CD4-positive, alpha-beta memory T cell (primary cell): ENCODE data around the gene ATP13A1. TPM values are rescaled to one million over a fixed set of nuclear protein-coding genes. Genes with fewer than 3 reads are reported as not detected.
A peak's percentile ranks its signal among the peaks of the same experiment; 100 is the strongest.
"Not testable (repeated sequence)": the region's sequence is repeated elsewhere in the genome, so short reads cannot be mapped to it uniquely, and the experiment has no call there.

Experiments
- CTCF ChIA-PET: fragments of 350-600 bp; sonication (Branson Sonifier 250); formaldehyde crosslinking; loops from one replicate; lab custom pipeline; 2021; ENCODE audit warnings: inconsistent platforms; ENCODE audit not compliant: partially characterized antibody; lab: Charles Lee
- POLR2A ChIA-PET: fragments of 350-600 bp; sonication (Branson Sonifier 250); formaldehyde crosslinking; loops from one replicate; lab custom pipeline; 2021; ENCODE audit not compliant: partially characterized antibody; lab: Charles Lee
- DNase-seq, 5 donors: peaks; one replicate each; pipeline versions ENCODE4 v3.0.0 to v3.0.0-alpha.2; 2020 to 2022; ENCODE audit warnings: mixed read lengths in 1 of 5
- H3K27ac ChIP-seq: one replicate; pipeline ENCODE4 v1.7.0; 2013; ENCODE audit warnings: low read depth, low read length
- H3K27me3 ChIP-seq: 2 replicates; pipeline ENCODE4 v1.7.0; 2013; ENCODE audit warnings: mild to moderate bottlenecking, low read length, moderate library complexity; ENCODE audit not compliant: insufficient read depth
- H3K36me3 ChIP-seq: 2 replicates; pipeline ENCODE4 v1.7.0; 2013; ENCODE audit warnings: mild to moderate bottlenecking, low read length, moderate library complexity; ENCODE audit not compliant: insufficient read depth
- H3K4me1 ChIP-seq: 2 replicates; pipeline ENCODE4 v1.7.0; 2013; ENCODE audit warnings: mild to moderate bottlenecking, low read length, moderate library complexity; ENCODE audit not compliant: insufficient read depth
- H3K4me3 ChIP-seq, 2 donors: one replicate each; pipeline ENCODE4 v1.7.0; 2013; ENCODE audit warnings: low read length in 2 of 2, mild to moderate bottlenecking in 1 of 2
- H3K9me3 ChIP-seq, 2 donors: one replicate each; pipeline ENCODE4 v1.7.0; 2013; ENCODE audit warnings: low read length in 2 of 2, control low read depth in 1 of 2; ENCODE audit not compliant: control insufficient read depth in 1 of 2
- H3K27ac Mint-ChIP-seq, 7 donors: one replicate each; pipeline ENCODE4 v1.8.0; 2020 to 2021; ENCODE audit warnings: mixed read lengths in 7 of 7, mild to moderate bottlenecking in 6 of 7, inconsistent platforms in 3 of 7, moderate library complexity in 3 of 7
- H3K27me3 Mint-ChIP-seq, 2 donors: one replicate each; pipeline ENCODE4 v1.8.0; 2020 to 2021; ENCODE audit warnings: mixed read lengths in 2 of 2
- H3K36me3 Mint-ChIP-seq, 2 donors: one replicate each; pipeline ENCODE4 v1.8.0; 2020 to 2021; ENCODE audit warnings: mixed read lengths in 2 of 2, inconsistent platforms in 1 of 2, mild to moderate bottlenecking in 1 of 2
- H3K4me1 Mint-ChIP-seq, 4 donors: one replicate each; pipeline ENCODE4 v1.8.0; 2020 to 2021; ENCODE audit warnings: mixed read lengths in 4 of 4, mild to moderate bottlenecking in 1 of 4
- H3K4me3 Mint-ChIP-seq, 8 donors: one replicate each; pipeline ENCODE4 v1.8.0; 2020 to 2021; ENCODE audit warnings: mixed read lengths in 8 of 8, mild to moderate bottlenecking in 7 of 8, moderate library complexity in 6 of 8, inconsistent platforms in 3 of 8
- H3K9me3 Mint-ChIP-seq, 8 donors: one replicate each; pipeline ENCODE4 v1.8.0; 2020 to 2021; ENCODE audit warnings: mixed read lengths in 8 of 8, mild to moderate bottlenecking in 5 of 8, inconsistent platforms in 3 of 8, moderate library complexity in 1 of 8
- intact Hi-C: fragments of 100-400 bp; cut with micrococcal nuclease; formaldehyde crosslinking; loops from one replicate; pipeline ENCODE4 v1.15.1; 2023
- polyA plus RNA-seq, 2 donors: library from polyadenylated mRNA; unstranded; fragments of 300-500 nt; fragmentation: Illumina TruSeq; gene quantifications; one replicate each; pipeline ENCODE4 v1.2.3, GENCODE V29; 2021
- total RNA-seq, 2 experiments: library from RNA; stranded (reverse); gene quantifications; one replicate each; pipeline ENCODE4 v1.2.3, GENCODE V29; 2021

Gene ATP13A1
- total and polyA plus RNA-seq, 4 experiments from 2014 or later: 21.3 to 139 (median 95.9) TPM

DNA sequence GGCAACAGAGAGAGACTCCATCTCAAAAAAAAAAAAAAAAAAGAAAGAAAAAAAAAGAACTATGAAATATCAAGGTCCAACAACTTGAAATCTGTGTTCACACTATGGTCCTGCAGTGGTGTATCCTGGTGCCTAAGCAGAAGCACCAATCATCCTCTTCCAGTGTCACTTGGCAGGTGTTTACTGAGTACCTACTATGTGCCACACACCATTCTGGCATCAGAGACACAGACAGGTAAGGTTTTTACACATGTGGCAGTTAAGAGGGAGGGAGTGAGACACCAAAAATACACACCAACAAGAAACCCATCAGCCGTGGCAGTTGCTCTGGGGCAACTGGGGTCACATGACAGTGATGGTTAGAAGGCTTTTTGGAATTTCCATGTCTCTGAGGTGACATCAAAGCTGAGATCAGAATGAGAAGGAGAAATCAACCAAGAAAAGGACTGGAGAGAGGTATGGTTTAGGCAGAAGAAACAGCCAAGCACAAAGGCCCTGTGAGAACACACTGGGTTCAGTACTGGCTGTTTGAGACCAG, 62.6 kb downstream of the ATP13A1 start:
- no peaks in the 10 kb centered on the region for H3K27me3 ChIP-seq
- intact Hi-C loops: no loop called here
- peaks cover 85% of the 10 kb centered on the region for H3K4me1 ChIP-seq
- peaks cover 7 to 22% of the 10 kb centered on the region in 2 donors for H3K36me3 Mint-ChIP-seq
- ChIA-PET CTCF (interaction anchor here (1.1 to 3.0 kb wide), 3 partner anchors 9 to 47 kb away, joined by 3 to 13 read pairs (median 4); partner anchors contain the start of gene PBX4), POLR2A (interaction anchor here (1.2 to 7.4 kb wide), 7 partner anchors 10 to 67 kb away, joined by 3 to 75 read pairs (median 39); partner anchors contain the start of genes ATP13A1, GMIP, LPAR2 and PBX4)
- H3K9me3 Mint-ChIP-seq: peaks cover 0 to 3% (median 0%) of the 10 kb centered on the region in 8 donors
- peak overlapping the region; percentile 93 to 98 (median 94) for H3K27ac Mint-ChIP-seq
- peak overlapping the region; percentile 9 to 77 (median 61) for H3K4me3 Mint-ChIP-seq
- peak in 1 of 5 donors; percentile 44 for DNase-seq
- H3K27ac ChIP-seq: peak overlapping the region; percentile 73
- no peaks in the 10 kb centered on the region for H3K27me3 Mint-ChIP-seq
- no peaks in the 10 kb centered on the region for H3K36me3 ChIP-seq
- H3K9me3 ChIP-seq: no peaks in the 10 kb centered on the region
- no peak overlapping the region for H3K4me3 ChIP-seq
- peaks cover 49 to 76% (median 62%) of the 10 kb centered on the region in 4 donors for H3K4me1 Mint-ChIP-seq

DNA sequence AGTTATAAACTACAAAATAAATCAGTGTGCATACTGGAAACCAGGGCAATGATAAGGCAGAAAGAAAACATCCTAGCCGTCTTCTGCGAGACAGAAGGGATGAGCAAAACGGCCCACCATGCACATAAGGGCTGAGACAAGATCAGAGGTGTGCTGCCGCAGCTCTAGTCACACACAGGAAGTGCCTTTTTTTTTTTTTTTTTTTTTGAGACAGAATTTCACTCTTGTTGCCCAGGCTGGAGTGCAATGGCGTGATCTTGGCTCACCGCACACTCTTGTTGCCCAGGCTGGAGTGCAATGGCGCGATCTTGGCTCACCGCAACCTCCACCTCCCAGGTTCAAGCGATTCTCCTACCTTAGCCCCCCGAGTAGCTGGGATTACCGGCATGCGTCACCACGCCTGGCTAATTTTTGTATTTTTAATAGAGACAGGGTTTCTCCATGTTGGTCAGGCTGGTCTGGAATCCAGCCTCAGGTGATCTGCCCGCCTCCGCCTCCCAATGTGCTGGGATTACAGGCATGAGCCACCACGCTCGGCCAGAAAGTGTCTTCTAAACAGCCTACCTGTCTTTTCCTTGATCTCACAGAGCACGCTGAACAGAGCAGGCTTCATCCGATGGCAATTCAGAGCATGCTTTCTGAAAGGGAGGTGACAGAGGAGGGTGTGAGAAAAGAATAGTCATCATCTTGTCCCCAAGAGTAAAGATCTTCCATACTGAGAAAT, 64.6 kb downstream of the ATP13A1 start:
- peaks cover 56 to 86% (median 67%) of the 10 kb centered on the region in 4 donors for H3K4me1 Mint-ChIP-seq
- H3K27me3 ChIP-seq, H3K36me3 ChIP-seq, H3K27me3 Mint-ChIP-seq, H3K9me3 ChIP-seq, H3K9me3 Mint-ChIP-seq: not testable (repeated sequence)
- ChIA-PET POLR2A (interaction anchor here (0.6 to 7.4 kb wide), 22 partner anchors 7 to 302 kb away, joined by 3 to 75 read pairs (median 5); partner anchors contain the start of genes ATP13A1, GMIP, LPAR2 and ZNF101), CTCF (interaction anchor here (1.0 to 3.2 kb wide), 4 partner anchors 16 to 272 kb away, joined by 3 to 9 read pairs (median 4); no protein-coding TSS in a partner anchor)
- intact Hi-C loops: loop anchor here (1.0 to 5.0 kb wide), 5 partner anchors 7 to 70 kb away; partner anchors contain the start of genes GMIP, PBX4 and ZNF101
- peak overlapping the region; percentile 69 to 84 (median 79) for H3K4me3 Mint-ChIP-seq
- peak; percentile 77 to 89 (median 78) for DNase-seq
- Histone ChIP-seq H3K27ac (peak overlapping the region; percentile 89), H3K4me3 (peak overlapping the region in 1 of 2 donors; percentile 39), H3K4me1 (peaks cover 90% of the 10 kb centered on the region)
- H3K27ac Mint-ChIP-seq: peak overlapping the region; percentile 93 to 100 (median 98)
- H3K36me3 Mint-ChIP-seq: peaks cover 13 to 30% of the 10 kb centered on the region in 2 donors

DNA sequence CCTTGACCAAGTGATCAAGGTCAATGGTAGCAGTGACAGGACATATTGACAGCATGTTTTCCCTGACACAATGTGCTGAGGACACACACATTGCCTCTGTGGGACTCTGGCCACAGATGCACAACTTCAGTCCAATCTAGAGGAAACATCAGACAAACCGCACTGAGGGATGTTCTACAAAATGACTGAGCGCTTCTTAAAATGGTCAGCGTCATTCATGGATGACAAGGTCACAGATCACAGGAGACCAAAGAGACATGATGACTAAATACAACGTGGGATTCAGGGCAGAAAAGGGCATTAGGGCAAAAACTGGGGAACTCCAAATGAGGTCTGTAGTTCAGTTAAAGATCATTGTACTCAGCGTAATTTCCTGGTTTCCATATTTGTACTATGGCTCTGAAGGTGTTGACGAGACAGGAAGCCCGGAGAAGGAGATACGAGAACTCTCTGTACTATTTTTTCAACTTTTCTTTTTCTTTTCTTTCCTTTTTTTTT, 65.6 kb downstream of the ATP13A1 start:
- intact Hi-C loops: loop anchor here (1.0 to 5.0 kb wide), 5 partner anchors 8 to 71 kb away; partner anchors contain the start of genes GMIP, PBX4 and ZNF101
- peak overlapping the region; percentile 89 for H3K27ac ChIP-seq
- no peaks in the 10 kb centered on the region for H3K9me3 ChIP-seq
- Mint-ChIP-seq H3K9me3 (peaks cover 0 to 3% (median 0%) of the 10 kb centered on the region in 8 donors), H3K27ac (peak overlapping the region; percentile 93 to 100 (median 98)), H3K4me1 (peaks cover 48 to 84% (median 62%) of the 10 kb centered on the region in 4 donors), H3K4me3 (peak overlapping the region; percentile 47 to 84 (median 79)), H3K27me3 (no peaks in the 10 kb centered on the region), H3K36me3 (peaks cover 13 to 35% of the 10 kb centered on the region in 2 donors)
- CTCF ChIA-PET: interaction anchor here (1.0 to 3.2 kb wide), 4 partner anchors 15 to 273 kb away, joined by 3 to 9 read pairs (median 4); no protein-coding TSS in a partner anchor
- POLR2A ChIA-PET: interaction anchor here (0.6 to 7.4 kb wide), 21 partner anchors 8 to 303 kb away, joined by 3 to 75 read pairs (median 6); partner anchors contain the start of genes ATP13A1, GMIP, LPAR2 and NDUFA13
- peaks cover 5% of the 10 kb centered on the region for H3K36me3 ChIP-seq
- peaks cover 83% of the 10 kb centered on the region for H3K4me1 ChIP-seq
- peak; percentile 85 to 93 (median 91) for DNase-seq
- no peaks in the 10 kb centered on the region for H3K27me3 ChIP-seq
- no peak overlapping the region for H3K4me3 ChIP-seq

Other genes with a start within 250 kb of the ATP13A1 start
- gene TSSK6, start 148.1 kb downstream of the ATP13A1 start, total RNA-seq: 10 to 100 TPM in 1 of 2 experiments, 1 to 10 TPM in 1; 9.7 to 10.4 TPM
- 1 to 10 TPM; 1.1 to 2.0 TPM for gene TSSK6, start 148.1 kb downstream of the ATP13A1 start, polyA plus RNA-seq
- 100 to 1,000 TPM; 191 to 199 TPM for gene NDUFA13, start 147.5 kb downstream of the ATP13A1 start, total RNA-seq
- gene NDUFA13, start 147.5 kb downstream of the ATP13A1 start, polyA plus RNA-seq: 100 to 1,000 TPM; 264 to 316 TPM
- 10 to 100 TPM; 15.6 to 18.7 TPM for gene YJEFN3, start 134.8 kb downstream of the ATP13A1 start, total RNA-seq
- under 1 TPM in 1 of 2 donors, not detected in 1; 0.25 TPM for gene YJEFN3, start 134.8 kb downstream of the ATP13A1 start, polyA plus RNA-seq
- under 1 TPM; 0.09 to 0.14 TPM for gene CILP2, start 125.4 kb downstream of the ATP13A1 start, total RNA-seq
- gene CILP2, start 125.4 kb downstream of the ATP13A1 start, polyA plus RNA-seq: not detected
- gene PBX4, start 45.0 kb downstream of the ATP13A1 start, total RNA-seq: 10 to 100 TPM; 46.5 to 56.3 TPM
- 10 to 100 TPM in 1 of 2 donors, 1 to 10 TPM in 1; 3.9 to 11.8 TPM for gene PBX4, start 45.0 kb downstream of the ATP13A1 start, polyA plus RNA-seq
- 10 to 100 TPM; 70.7 to 72.4 TPM for gene LPAR2, start 35.5 kb downstream of the ATP13A1 start, total RNA-seq
- 10 to 100 TPM; 27.2 to 37.7 TPM for gene LPAR2, start 35.5 kb downstream of the ATP13A1 start, polyA plus RNA-seq
- gene GMIP, start 20.0 kb downstream of the ATP13A1 start, total RNA-seq: 100 to 1,000 TPM; 101 to 105 TPM
- gene GMIP, start 20.0 kb downstream of the ATP13A1 start, polyA plus RNA-seq: 10 to 100 TPM; 28.4 to 49.7 TPM
- 100 to 1,000 TPM; 152 to 156 TPM for gene ZNF101, start 5.2 kb upstream of the ATP13A1 start, total RNA-seq
- gene ZNF101, start 5.2 kb upstream of the ATP13A1 start, polyA plus RNA-seq: 100 to 1,000 TPM in 1 of 2 donors, 10 to 100 TPM in 1; 97.3 to 113 TPM
- gene ZNF14, start 69.4 kb upstream of the ATP13A1 start, total RNA-seq: 10 to 100 TPM; 31.2 to 32.2 TPM
- 10 to 100 TPM; 13.9 to 22.7 TPM for gene ZNF14, start 69.4 kb upstream of the ATP13A1 start, polyA plus RNA-seq
- gene ZNF506, start 158.1 kb upstream of the ATP13A1 start, total RNA-seq: 10 to 100 TPM; 76.4 to 80.5 TPM
- gene ZNF506, start 158.1 kb upstream of the ATP13A1 start, polyA plus RNA-seq: 10 to 100 TPM in 1 of 2 donors, 1 to 10 TPM in 1; 9.6 to 29.2 TPM
- gene ZNF253, start 202.2 kb upstream of the ATP13A1 start, total RNA-seq: 10 to 100 TPM; 23.8 to 25.8 TPM
- gene ZNF253, start 202.2 kb upstream of the ATP13A1 start, polyA plus RNA-seq: 1 to 10 TPM; 5.5 to 8.8 TPM
- gene ZNF93, start 237.3 kb upstream of the ATP13A1 start, total RNA-seq: 1 to 10 TPM; 8.8 to 9.2 TPM
- gene ZNF93, start 237.3 kb upstream of the ATP13A1 start, polyA plus RNA-seq: 1 to 10 TPM; 5.6 to 6.6 TPM